ENCODE results near the gene CACNB4. TPM values are rescaled to one million over a fixed set of nuclear protein-coding genes. Genes with fewer than 3 reads are reported as not detected.

Gene CACNB4
- total and polyA plus RNA-seq, 7 donors, result 0.23 to 4.4 (median 1.1) TPM

- 82 to 85% methylated on average over 4 of the region's 4 CpGs for WGBS, 2 donors
- no peak overlapping the region for H3K4me3 ChIP-seq
- intact Hi-C loops (cut with DNase I), result no loop called here
- no peaks in the 10 kb centered on the region for H3K36me3 ChIP-seq
- no peak for DNase-seq
- peaks cover 0 to 13% (median 2%) of the 10 kb centered on the region in 3 donors for H3K27me3 ChIP-seq
- no peak overlapping the region for H3K27ac ChIP-seq
- no peaks in the 10 kb centered on the region for H3K9me3 ChIP-seq
- TF ChIP-seq EP300 (IDR thresholded peaks at IDR 0.05) (no peak), POLR2A (IDR thresholded peaks at IDR 0.05) (no peak), CTCF (IDR thresholded peaks at IDR 0.05) (no peak), POLR2AphosphoS5 (IDR thresholded peaks at IDR 0.05) (no peak)
- H3K4me1 ChIP-seq, result peaks cover 0 to 16% (median 9%) of the 10 kb centered on the region in 4 donors
These were observed 237.7 kb downstream of the CACNB4 start for GRCh38 chr2:151861174-151861573.

- no peaks in the 10 kb centered on the region for H3K9me3 ChIP-seq
- DNase-seq, result no peak
- WGBS, 2 donors, result 78 to 84% methylated on average over 5 of the region's 5 CpGs
- H3K27ac ChIP-seq, result no peak overlapping the region
- H3K36me3 ChIP-seq, result no peaks in the 10 kb centered on the region
- no peak overlapping the region for H3K4me3 ChIP-seq
- TF ChIP-seq POLR2AphosphoS5 (IDR thresholded peaks at IDR 0.05) (peak in 3 of 4 donors; percentile 33 to 81 (median 76)), EP300 (IDR thresholded peaks at IDR 0.05) (peak in 1 of 4 donors; percentile 52), POLR2A (IDR thresholded peaks at IDR 0.05) (no peak), CTCF (IDR thresholded peaks at IDR 0.05) (no peak)
- intact Hi-C loops (cut with DNase I), result no loop called here
- peaks cover 0 to 14% (median 2%) of the 10 kb centered on the region in 3 donors for H3K27me3 ChIP-seq
- peaks cover 0 to 16% (median 9%) of the 10 kb centered on the region in 4 donors for H3K4me1 ChIP-seq
These were observed 238.2 kb downstream of the CACNB4 start for GRCh38 chr2:151860613-151861146.

- peaks cover 0 to 18% (median 2%) of the 10 kb centered on the region in 3 donors for H3K27me3 ChIP-seq
- H3K27ac ChIP-seq, result no peak overlapping the region
- no peak for DNase-seq
- no peak overlapping the region for H3K4me3 ChIP-seq
- 78 to 81% methylated on average over 4 of the region's 4 CpGs for WGBS, 2 donors
- TF ChIP-seq CTCF (IDR thresholded peaks at IDR 0.05) (no peak), EP300 (IDR thresholded peaks at IDR 0.05) (no peak), POLR2A (IDR thresholded peaks at IDR 0.05) (no peak), POLR2AphosphoS5 (IDR thresholded peaks at IDR 0.05) (no peak)
- no peaks in the 10 kb centered on the region for H3K9me3 ChIP-seq
- peaks cover 0 to 16% (median 9%) of the 10 kb centered on the region in 4 donors for H3K4me1 ChIP-seq
- intact Hi-C loops (cut with DNase I), result no loop called here
- H3K36me3 ChIP-seq, result no peaks in the 10 kb centered on the region
These were observed 238.6 kb downstream of the CACNB4 start for GRCh38 chr2:151860210-151860609.

- Histone ChIP-seq H3K36me3 (no peaks in the 10 kb centered on the region), H3K9me3 (no peaks in the 10 kb centered on the region), H3K27me3 (peaks cover 0 to 20% (median 2%) of the 10 kb centered on the region in 3 donors), H3K4me3 (no peak overlapping the region), H3K4me1 (peaks cover 0 to 16% (median 9%) of the 10 kb centered on the region in 4 donors), H3K27ac (no peak overlapping the region)
- TF ChIP-seq POLR2AphosphoS5 (IDR thresholded peaks at IDR 0.05), result no peak
- no peak for TF ChIP-seq EP300 (IDR thresholded peaks at IDR 0.05)
- no peak for TF ChIP-seq POLR2A (IDR thresholded peaks at IDR 0.05)
- no peak for TF ChIP-seq CTCF (IDR thresholded peaks at IDR 0.05)
- DNase-seq, result no peak
- intact Hi-C loops (cut with DNase I), result no loop called here
These were observed 241.2 kb downstream of the CACNB4 start for GRCh38 chr2:151857650-151858049.

- no peaks in the 10 kb centered on the region for H3K36me3 ChIP-seq
- DNase-seq, result no peak
- H3K4me1 ChIP-seq, result no peaks in the 10 kb centered on the region
- peaks cover 0 to 20% (median 2%) of the 10 kb centered on the region in 3 donors for H3K27me3 ChIP-seq
- intact Hi-C loops (cut with DNase I), result no loop called here
- H3K4me3 ChIP-seq, result no peak overlapping the region
- H3K27ac ChIP-seq, result no peak overlapping the region
- TF ChIP-seq CTCF (IDR thresholded peaks at IDR 0.05) (no peak), EP300 (IDR thresholded peaks at IDR 0.05) (no peak), POLR2A (IDR thresholded peaks at IDR 0.05) (no peak), POLR2AphosphoS5 (IDR thresholded peaks at IDR 0.05) (no peak)
- H3K9me3 ChIP-seq, result no peaks in the 10 kb centered on the region
- 85 to 91% methylated on average over 3 of the region's 3 CpGs for WGBS, 2 donors
These were observed 243.7 kb downstream of the CACNB4 start for GRCh38 chr2:151855111-151855510.

Measured in sigmoid colon (tissue), 7 donors.